ENCODE results near the gene EXOC6.

The EXOC6 gene

DNA sequence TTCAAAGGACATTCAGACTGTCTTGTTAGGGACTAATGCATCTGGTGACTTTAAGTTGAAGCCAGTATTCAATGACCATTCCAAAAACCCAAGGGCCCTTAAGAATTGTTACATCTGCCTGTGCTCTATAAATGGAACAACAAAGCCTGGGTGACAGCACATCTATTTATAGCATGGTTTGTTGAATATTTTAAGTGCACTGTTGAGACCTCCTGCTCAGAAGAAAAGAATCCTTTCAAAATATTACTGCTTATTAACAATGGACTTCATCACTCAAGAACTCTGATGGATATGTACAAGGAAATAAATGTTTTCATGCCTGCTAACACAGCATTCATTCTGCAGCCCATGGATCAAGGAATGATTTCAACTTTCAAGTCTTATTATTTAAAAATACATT is 179.2 kb downstream of the EXOC6 start:
- H3K4me1 ChIP-seq (ENCODE audit: control insufficient read depth, insufficient read depth, low read length), result no peaks in the 10 kb centered on the region
- no peak overlapping the region for H3K27ac ChIP-seq (ENCODE audit: extremely low read depth, low read depth, low read length)
- ChIA-PET CTCF (interaction anchor here (0.8 kb wide), 1 partner anchor 25 kb away, joined by 3 read pairs; no protein-coding TSS in a partner anchor), POLR2A (no interaction called here)
- H3K36me3 ChIP-seq (ENCODE audit: control insufficient read depth in 2 of 2, insufficient read depth in 1 of 2, low read length in 2 of 2), result no peaks in the 10 kb centered on the region
- no peak overlapping the region for H3K4me3 ChIP-seq (ENCODE audit: low read depth, low read length)
- no peaks in the 10 kb centered on the region for H3K9me3 ChIP-seq (ENCODE audit: control insufficient read depth, insufficient read depth, low read depth, low read length)
- TF ChIP-seq ZBTB21 (tag by site-specific recombination; IDR thresholded peaks at IDR 0.05) (no peak), TRIM28 (IDR thresholded peaks at IDR 0.05; ENCODE audit: borderline replicate concordance, low read length) (no peak), ZNF112 (tag by site-specific recombination; IDR thresholded peaks at IDR 0.05) (no peak), HIC1 (tag by site-specific recombination; IDR thresholded peaks at IDR 0.05) (no peak), ZNF239 (tag by site-specific recombination; IDR thresholded peaks at IDR 0.05) (no peak), BCL6B (tag by site-specific recombination; IDR thresholded peaks at IDR 0.05) (no peak), ZNF626 (tag by site-specific recombination; IDR thresholded peaks at IDR 0.05) (no peak), MZF1 (tag by site-specific recombination; IDR thresholded peaks at IDR 0.05; ENCODE audit: borderline replicate concordance) (no peak), ZNF707 (tag by site-specific recombination; IDR thresholded peaks at IDR 0.05) (no peak), ZNF266 (tag by site-specific recombination; IDR thresholded peaks at IDR 0.05; ENCODE audit: low read depth) (no peak), ZNF645 (tag by site-specific recombination; IDR thresholded peaks at IDR 0.05) (no peak)
- TF ChIP-seq, protein P1, sequence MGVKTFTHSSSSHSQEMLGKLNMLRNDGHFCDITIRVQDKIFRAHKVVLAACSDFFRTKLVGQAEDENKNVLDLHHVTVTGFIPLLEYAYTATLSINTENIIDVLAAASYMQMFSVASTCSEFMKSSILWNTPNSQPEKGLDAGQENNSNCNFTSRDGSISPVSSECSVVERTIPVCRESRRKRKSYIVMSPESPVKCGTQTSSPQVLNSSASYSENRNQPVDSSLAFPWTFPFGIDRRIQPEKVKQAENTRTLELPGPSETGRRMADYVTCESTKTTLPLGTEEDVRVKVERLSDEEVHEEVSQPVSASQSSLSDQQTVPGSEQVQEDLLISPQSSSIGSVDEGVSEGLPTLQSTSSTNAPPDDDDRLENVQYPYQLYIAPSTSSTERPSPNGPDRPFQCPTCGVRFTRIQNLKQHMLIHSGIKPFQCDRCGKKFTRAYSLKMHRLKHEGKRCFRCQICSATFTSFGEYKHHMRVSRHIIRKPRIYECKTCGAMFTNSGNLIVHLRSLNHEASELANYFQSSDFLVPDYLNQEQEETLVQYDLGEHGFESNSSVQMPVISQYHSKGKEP (tag by site-specific recombination; IDR thresholded peaks at IDR 0.05), result no peak
- TF ChIP-seq, protein P2, sequence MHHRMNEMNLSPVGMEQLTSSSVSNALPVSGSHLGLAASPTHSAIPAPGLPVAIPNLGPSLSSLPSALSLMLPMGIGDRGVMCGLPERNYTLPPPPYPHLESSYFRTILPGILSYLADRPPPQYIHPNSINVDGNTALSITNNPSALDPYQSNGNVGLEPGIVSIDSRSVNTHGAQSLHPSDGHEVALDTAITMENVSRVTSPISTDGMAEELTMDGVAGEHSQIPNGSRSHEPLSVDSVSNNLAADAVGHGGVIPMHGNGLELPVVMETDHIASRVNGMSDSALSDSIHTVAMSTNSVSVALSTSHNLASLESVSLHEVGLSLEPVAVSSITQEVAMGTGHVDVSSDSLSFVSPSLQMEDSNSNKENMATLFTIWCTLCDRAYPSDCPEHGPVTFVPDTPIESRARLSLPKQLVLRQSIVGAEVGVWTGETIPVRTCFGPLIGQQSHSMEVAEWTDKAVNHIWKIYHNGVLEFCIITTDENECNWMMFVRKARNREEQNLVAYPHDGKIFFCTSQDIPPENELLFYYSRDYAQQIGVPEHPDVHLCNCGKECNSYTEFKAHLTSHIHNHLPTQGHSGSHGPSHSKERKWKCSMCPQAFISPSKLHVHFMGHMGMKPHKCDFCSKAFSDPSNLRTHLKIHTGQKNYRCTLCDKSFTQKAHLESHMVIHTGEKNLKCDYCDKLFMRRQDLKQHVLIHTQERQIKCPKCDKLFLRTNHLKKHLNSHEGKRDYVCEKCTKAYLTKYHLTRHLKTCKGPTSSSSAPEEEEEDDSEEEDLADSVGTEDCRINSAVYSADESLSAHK (tag by site-specific recombination; IDR thresholded peaks at IDR 0.05), result no peak

DNA sequence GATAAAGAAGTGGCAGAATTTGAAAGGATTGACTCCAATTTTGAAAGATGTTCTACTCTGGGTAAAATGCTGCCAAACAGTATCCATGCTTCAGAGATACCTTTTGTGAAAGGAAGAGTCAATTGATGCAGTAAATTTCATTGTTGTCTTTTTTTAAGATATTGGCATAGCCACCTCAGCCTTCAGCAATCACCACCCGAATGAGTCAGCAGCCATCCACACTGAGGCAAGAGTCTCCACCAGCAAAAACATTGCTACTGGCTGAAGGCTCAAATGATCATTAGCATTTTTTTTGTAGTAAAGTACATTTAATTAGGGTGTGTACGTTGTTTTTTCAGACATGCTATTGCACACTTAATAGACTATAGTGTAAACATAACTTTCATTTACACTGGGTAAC is 180.6 kb downstream of the EXOC6 start:
- Histone ChIP-seq H3K4me3 (ENCODE audit: low read depth, low read length) (no peak overlapping the region), H3K9me3 (ENCODE audit: control insufficient read depth, insufficient read depth, low read depth, low read length) (no peaks in the 10 kb centered on the region), H3K4me1 (ENCODE audit: control insufficient read depth, insufficient read depth, low read length) (no peaks in the 10 kb centered on the region), H3K36me3 (ENCODE audit: control insufficient read depth in 2 of 2, insufficient read depth in 1 of 2, low read length in 2 of 2) (no peaks in the 10 kb centered on the region), H3K27ac (ENCODE audit: extremely low read depth, low read depth, low read length) (no peak overlapping the region)
- ChIA-PET CTCF (no interaction called here), POLR2A (no interaction called here)
- TF ChIP-seq ZNF76 (tag by site-specific recombination; IDR thresholded peaks at IDR 0.05; ENCODE audit: borderline replicate concordance, low read depth) (no peak), KLF9 (tag by site-specific recombination; IDR thresholded peaks at IDR 0.05; ENCODE audit: low read depth) (no peak), ZNF221 (tag by site-specific recombination; IDR thresholded peaks at IDR 0.05; ENCODE audit: borderline replicate concordance) (no peak), WT1 (tag by site-specific recombination; IDR thresholded peaks at IDR 0.05) (no peak), ZNF561 (tag by site-specific recombination; IDR thresholded peaks at IDR 0.05; ENCODE audit: borderline replicate concordance) (no peak), KLF10 (tag by site-specific recombination; IDR thresholded peaks at IDR 0.05) (no peak), KLF1 (tag by site-specific recombination; IDR thresholded peaks at IDR 0.05) (no peak), ZNF544 (tag by site-specific recombination; IDR thresholded peaks at IDR 0.05) (no peak), ZNF664 (tag by site-specific recombination; IDR thresholded peaks at IDR 0.05) (no peak), ZNF791 (tag by site-specific recombination; IDR thresholded peaks at IDR 0.05) (no peak), ZNF211 (tag by site-specific recombination; IDR thresholded peaks at IDR 0.05; ENCODE audit: low read depth) (no peak)
- TF ChIP-seq, protein P3, sequence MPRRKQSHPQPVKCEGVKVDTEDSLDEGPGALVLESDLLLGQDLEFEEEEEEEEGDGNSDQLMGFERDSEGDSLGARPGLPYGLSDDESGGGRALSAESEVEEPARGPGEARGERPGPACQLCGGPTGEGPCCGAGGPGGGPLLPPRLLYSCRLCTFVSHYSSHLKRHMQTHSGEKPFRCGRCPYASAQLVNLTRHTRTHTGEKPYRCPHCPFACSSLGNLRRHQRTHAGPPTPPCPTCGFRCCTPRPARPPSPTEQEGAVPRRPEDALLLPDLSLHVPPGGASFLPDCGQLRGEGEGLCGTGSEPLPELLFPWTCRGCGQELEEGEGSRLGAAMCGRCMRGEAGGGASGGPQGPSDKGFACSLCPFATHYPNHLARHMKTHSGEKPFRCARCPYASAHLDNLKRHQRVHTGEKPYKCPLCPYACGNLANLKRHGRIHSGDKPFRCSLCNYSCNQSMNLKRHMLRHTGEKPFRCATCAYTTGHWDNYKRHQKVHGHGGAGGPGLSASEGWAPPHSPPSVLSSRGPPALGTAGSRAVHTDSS (tag by site-specific recombination; IDR thresholded peaks at IDR 0.05), result no peak

Data from HEK293 (cell line).